T-cell (primary cell): ENCODE results near the gene C1GALT1. TPM values are rescaled to one million over a fixed set of nuclear protein-coding genes. Genes with fewer than 3 reads are reported as not detected.

Experiments used
- ATAC-seq, 4 experiments: fragments of 200-7000 bp in 3 of 4; fragments of 150-1000 bp in 1 of 4; cut with Tn5 transposase; replicated peaks in 1 of 4; 1 replicate in 3 of 4; 2 replicates in 1 of 4; pipeline ENCODE4 v1.10.0; 2021; ENCODE audit warnings: moderate library complexity in 3 of 4, mild to moderate bottlenecking in 2 of 4, moderate number of reproducible peaks in 1 of 4
- CTCF ChIA-PET, 2 donors: fragments of 300-600 bp; sonication (Branson Sonifier 250); formaldehyde crosslinking; loops; one replicate each; lab custom pipeline; 2022; ENCODE audit warnings: antibody characterized with exemption in 2 of 2; lab: Charles Lee
- POLR2A ChIA-PET, 2 donors: fragments of 300-600 bp; sonication (Branson Sonifier 250); formaldehyde crosslinking; loops; one replicate each; lab custom pipeline; 2022; ENCODE audit warnings: antibody characterized with exemption in 2 of 2; lab: Charles Lee
- DNase-seq, 35 experiments: peaks; one replicate each; pipeline versions ENCODE4 v3.0.0 to v3.0.0-alpha.2; 2013 to 2023
- H3K27ac ChIP-seq: one replicate; pipeline ENCODE4 v1.5.1; 2013; ENCODE audit warnings: low read length
- H3K27me3 ChIP-seq, 2 experiments: replicated peaks in 1 of 2; 1 replicate in 1 of 2; 2 replicates in 1 of 2; pipeline versions ENCODE4 v1.6.1 to v1.7.0; 2013; ENCODE audit warnings: low read length in 1 of 2, mixed read lengths in 1 of 2; ENCODE audit not compliant: control insufficient read depth in 2 of 2, insufficient read depth in 2 of 2; ENCODE audit errors: extremely low read depth in 1 of 2
- H3K36me3 ChIP-seq, 2 donors: 1 replicate in 1 of 2; 2 replicates in 1 of 2; pipeline versions ENCODE4 v1.6.1 to v1.7.0; 2013; ENCODE audit warnings: low read length in 1 of 2; ENCODE audit not compliant: control insufficient read depth in 2 of 2, insufficient read depth in 1 of 2; ENCODE audit errors: extremely low read depth in 1 of 2
- H3K4me1 ChIP-seq, 2 experiments: 1 replicate in 1 of 2; 2 replicates in 1 of 2; pipeline versions ENCODE4 v1.6.1 to v1.7.0; 2013; ENCODE audit warnings: low read length in 2 of 2, mixed read lengths in 1 of 2; ENCODE audit not compliant: insufficient read depth in 2 of 2, control insufficient read depth in 1 of 2; ENCODE audit errors: extremely low read depth in 1 of 2
- H3K4me3 ChIP-seq, 2 donors: 1 replicate in 1 of 2; 2 replicates in 1 of 2; pipeline versions ENCODE4 v1.5.1 to v1.7.0; 2013; ENCODE audit warnings: mild to moderate bottlenecking in 2 of 2, low read length in 1 of 2, moderate library complexity in 1 of 2; ENCODE audit not compliant: control insufficient read depth in 1 of 2; ENCODE audit errors: extremely low read depth in 1 of 2
- H3K9me3 ChIP-seq: 2 replicates; pipeline ENCODE4 v1.7.0; 2013
- H3K27ac Mint-ChIP-seq, 2 donors: one replicate each; pipeline ENCODE4 v1.8.0; 2020 to 2021; ENCODE audit warnings: mild to moderate bottlenecking in 2 of 2, mixed read lengths in 2 of 2
- H3K27me3 Mint-ChIP-seq, 2 donors: one replicate each; pipeline ENCODE4 v1.8.0; 2021 to 2022; ENCODE audit warnings: mixed read lengths in 2 of 2
- H3K36me3 Mint-ChIP-seq: one replicate; pipeline ENCODE4 v1.8.0; 2021; ENCODE audit warnings: mixed read lengths
- H3K4me1 Mint-ChIP-seq, 3 donors: one replicate each; pipeline ENCODE4 v1.8.0; 2020 to 2022; ENCODE audit warnings: mixed read lengths in 3 of 3, mild to moderate bottlenecking in 1 of 3
- H3K4me3 Mint-ChIP-seq, 3 donors: one replicate each; pipeline ENCODE4 v1.8.0; 2020 to 2022; ENCODE audit warnings: mild to moderate bottlenecking in 3 of 3, mixed read lengths in 3 of 3, moderate library complexity in 3 of 3
- H3K9me3 Mint-ChIP-seq, 3 donors: one replicate each; pipeline ENCODE4 v1.8.0; 2020 to 2022; ENCODE audit warnings: mixed read lengths in 3 of 3
- WGBS: methylation state at CpG from one replicate; pipeline ENCODE4 v1.1.5; 2013; ENCODE audit warnings: missing lambda C conversion rate; ENCODE audit not compliant: insufficient coverage; 5-methylcytosine and 5-hydroxymethylcytosine counted together
- total RNA-seq, 35 experiments: library from RNA in 6 of 35; stranded (reverse) in 6 of 35; fragments of 120-200 nt in 1 of 35; gene quantifications; one replicate each; pipeline versions ENCODE4 v1.2.1 to v1.2.4 and lab custom pipeline; 2013 to 2026

The C1GALT1 gene
- total RNA-seq, 5 donors from 2014 or later (not counting 1 experiment from before 2014, with no cell fraction given), result 32.9 to 45.0 (median 44.0) TPM

DNA sequence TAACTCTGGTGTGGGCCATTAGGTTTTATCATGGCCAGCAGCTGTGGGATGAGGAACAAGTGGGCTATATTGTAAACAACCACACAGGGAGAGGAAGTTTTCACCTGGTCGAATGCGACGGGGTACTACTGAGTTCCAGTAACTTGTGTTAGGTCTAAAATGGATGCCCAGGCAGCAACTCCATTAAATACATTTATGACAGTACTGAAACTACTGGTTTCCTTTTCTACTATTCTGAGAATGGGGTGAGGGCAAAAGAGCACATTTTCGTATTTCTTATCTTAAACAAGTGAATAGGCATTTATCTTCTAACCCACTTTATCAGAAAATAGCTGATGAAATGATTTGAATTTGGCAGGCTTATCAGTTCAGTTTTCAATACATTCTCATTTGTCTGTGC lies 109.7 kb downstream of the C1GALT1 start:
- Mint-ChIP-seq H3K9me3 (no peaks in the 10 kb centered on the region), H3K27ac (no peak overlapping the region), H3K4me1 (peaks cover 0 to 7% (median 2%) of the 10 kb centered on the region in 3 donors), H3K36me3 (no peaks in the 10 kb centered on the region), H3K27me3 (peaks cover 0 to 2% of the 10 kb centered on the region in 2 donors), H3K4me3 (no peak overlapping the region)
- no CpG with 5 or more reads among the region's 4 CpGs for WGBS
- POLR2A ChIA-PET, result no interaction called here
- no peaks in the 10 kb centered on the region for H3K9me3 ChIP-seq
- no peaks in the 10 kb centered on the region for H3K36me3 ChIP-seq
- DNase-seq, result no peak
- H3K4me1 ChIP-seq, result no peaks in the 10 kb centered on the region
- CTCF ChIA-PET, result interaction anchor here in 1 of 2 donors (0.6 kb wide), 1 partner anchor 40 kb away, joined by 3 read pairs; no protein-coding TSS in a partner anchor
- no peak overlapping the region for H3K27ac ChIP-seq
- H3K27me3 ChIP-seq, result peaks cover 0 to 4% of the 10 kb centered on the region in 2 experiments
- H3K4me3 ChIP-seq, result no peak overlapping the region
- no peak for ATAC-seq

DNA sequence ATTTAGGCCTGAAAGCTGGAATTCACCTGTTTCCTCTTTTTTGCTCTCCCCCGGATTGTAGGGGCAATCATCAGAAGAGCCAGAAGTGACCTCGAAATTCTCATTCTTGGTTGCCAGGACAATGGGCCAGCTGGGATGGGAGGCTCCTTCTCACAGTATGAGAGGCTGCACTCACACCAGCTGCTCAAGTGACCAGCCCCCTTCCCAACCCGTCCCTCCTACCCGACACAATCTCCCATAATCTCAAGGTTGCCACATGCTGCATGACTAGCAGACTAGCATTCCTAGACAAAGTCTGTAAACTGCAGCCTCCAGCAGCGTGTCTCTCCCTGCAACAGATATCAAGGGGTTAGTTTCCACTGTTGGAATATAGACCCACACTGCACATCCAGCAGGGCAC lies 110.3 kb downstream of the C1GALT1 start:
- Histone ChIP-seq H3K27me3 (peaks cover 0 to 4% of the 10 kb centered on the region in 2 experiments), H3K27ac (no peak overlapping the region), H3K36me3 (no peaks in the 10 kb centered on the region), H3K4me3 (no peak overlapping the region), H3K4me1 (no peaks in the 10 kb centered on the region), H3K9me3 (no peaks in the 10 kb centered on the region)
- POLR2A ChIA-PET, result no interaction called here
- CTCF ChIA-PET, result interaction anchor here in 1 of 2 donors (0.6 kb wide), 1 partner anchor 41 kb away, joined by 3 read pairs; no protein-coding TSS in a partner anchor
- 73% methylated on average over 5 of the region's 5 CpGs for WGBS
- ATAC-seq, result no peak
- peaks cover 0 to 2% of the 10 kb centered on the region in 2 donors for H3K27me3 Mint-ChIP-seq
- H3K4me3 Mint-ChIP-seq, result no peak overlapping the region
- DNase-seq, result no peak
- no peak overlapping the region for H3K27ac Mint-ChIP-seq
- H3K4me1 Mint-ChIP-seq, result peaks cover 0 to 7% (median 2%) of the 10 kb centered on the region in 3 donors
- no peaks in the 10 kb centered on the region for H3K36me3 Mint-ChIP-seq
- no peaks in the 10 kb centered on the region for H3K9me3 Mint-ChIP-seq

DNA sequence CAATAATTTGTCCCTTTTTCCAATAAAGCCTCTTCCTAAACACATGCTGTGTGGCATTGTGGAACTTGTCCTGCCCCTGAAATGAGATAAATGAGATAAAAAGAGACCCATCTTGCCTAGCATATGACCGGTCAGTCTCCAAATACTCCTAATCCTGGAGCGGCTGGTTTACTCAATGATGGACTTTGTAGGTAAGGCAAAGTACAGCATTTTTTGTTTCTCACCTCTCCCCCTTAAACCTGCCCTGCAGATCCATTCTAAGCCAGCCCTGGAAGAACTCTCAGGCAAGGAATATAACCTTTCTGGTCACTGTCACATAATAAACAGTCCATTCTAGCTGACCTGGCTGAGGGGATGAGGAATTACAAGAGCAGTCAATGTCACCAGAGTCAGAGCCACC lies 110.7 kb downstream of the C1GALT1 start:
- Mint-ChIP-seq H3K9me3 (no peaks in the 10 kb centered on the region), H3K4me3 (no peak overlapping the region)
- no peak for ATAC-seq

DNA sequence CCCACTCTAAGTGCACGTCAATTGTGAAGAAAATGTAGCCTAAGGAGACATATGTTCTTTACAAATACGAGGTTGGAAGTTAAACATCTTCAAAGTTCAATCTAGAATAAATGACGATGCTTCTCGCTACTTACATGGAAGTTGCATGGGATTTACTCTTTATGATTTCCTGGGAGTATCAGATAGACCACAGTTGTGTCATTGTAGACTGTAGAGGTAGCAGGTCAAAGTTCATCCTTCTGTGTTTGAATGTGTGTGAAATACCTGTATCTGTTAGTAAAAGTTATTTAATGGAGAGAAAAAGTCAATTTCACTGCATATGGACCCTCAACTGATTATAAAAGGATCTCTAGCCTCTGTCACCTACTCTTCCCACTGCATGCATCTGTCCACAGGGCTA lies 112.6 kb downstream of the C1GALT1 start:
- H3K4me1 ChIP-seq, result no peaks in the 10 kb centered on the region
- H3K36me3 ChIP-seq, result no peaks in the 10 kb centered on the region
- CTCF ChIA-PET, result no interaction called here
- H3K27me3 ChIP-seq, result peaks cover 0 to 4% of the 10 kb centered on the region in 2 experiments
- H3K4me3 ChIP-seq, result no peak overlapping the region
- no peak overlapping the region for H3K27ac ChIP-seq
- 100% methylated on average over 2 of the region's 4 CpGs for WGBS
- no peaks in the 10 kb centered on the region for H3K4me1 Mint-ChIP-seq
- DNase-seq (no peak), ATAC-seq (no peak)
- H3K36me3 Mint-ChIP-seq, result no peaks in the 10 kb centered on the region
- no peaks in the 10 kb centered on the region for H3K9me3 Mint-ChIP-seq
- peaks cover 0 to 2% of the 10 kb centered on the region in 2 donors for H3K27me3 Mint-ChIP-seq
- H3K27ac Mint-ChIP-seq, result peak overlapping the region in 1 of 2 donors; percentile 50
- no peaks in the 10 kb centered on the region for H3K9me3 ChIP-seq
- no peak overlapping the region for H3K4me3 Mint-ChIP-seq
- POLR2A ChIA-PET, result no interaction called here

More for the DNA sequence above, 110.7 kb downstream of the C1GALT1 start:
- DNase-seq, result no peak
- Histone ChIP-seq H3K27ac (no peak overlapping the region), H3K4me1 (no peaks in the 10 kb centered on the region), H3K36me3 (no peaks in the 10 kb centered on the region), H3K9me3 (no peaks in the 10 kb centered on the region), H3K27me3 (peaks cover 0 to 4% of the 10 kb centered on the region in 2 experiments), H3K4me3 (no peak overlapping the region)
- Mint-ChIP-seq H3K4me1 (peaks cover 0 to 6% (median 2%) of the 10 kb centered on the region in 3 donors), H3K36me3 (no peaks in the 10 kb centered on the region), H3K27me3 (peaks cover 0 to 2% of the 10 kb centered on the region in 2 donors), H3K27ac (no peak overlapping the region)
- CTCF ChIA-PET, result no interaction called here
- no CpG with 5 or more reads among the region's 2 CpGs for WGBS
- POLR2A ChIA-PET, result no interaction called here
